Measurements from ENCODE around the gene DIRAS1.

DIRAS1 gene, protein sequence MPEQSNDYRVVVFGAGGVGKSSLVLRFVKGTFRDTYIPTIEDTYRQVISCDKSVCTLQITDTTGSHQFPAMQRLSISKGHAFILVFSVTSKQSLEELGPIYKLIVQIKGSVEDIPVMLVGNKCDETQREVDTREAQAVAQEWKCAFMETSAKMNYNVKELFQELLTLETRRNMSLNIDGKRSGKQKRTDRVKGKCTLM

DNA sequence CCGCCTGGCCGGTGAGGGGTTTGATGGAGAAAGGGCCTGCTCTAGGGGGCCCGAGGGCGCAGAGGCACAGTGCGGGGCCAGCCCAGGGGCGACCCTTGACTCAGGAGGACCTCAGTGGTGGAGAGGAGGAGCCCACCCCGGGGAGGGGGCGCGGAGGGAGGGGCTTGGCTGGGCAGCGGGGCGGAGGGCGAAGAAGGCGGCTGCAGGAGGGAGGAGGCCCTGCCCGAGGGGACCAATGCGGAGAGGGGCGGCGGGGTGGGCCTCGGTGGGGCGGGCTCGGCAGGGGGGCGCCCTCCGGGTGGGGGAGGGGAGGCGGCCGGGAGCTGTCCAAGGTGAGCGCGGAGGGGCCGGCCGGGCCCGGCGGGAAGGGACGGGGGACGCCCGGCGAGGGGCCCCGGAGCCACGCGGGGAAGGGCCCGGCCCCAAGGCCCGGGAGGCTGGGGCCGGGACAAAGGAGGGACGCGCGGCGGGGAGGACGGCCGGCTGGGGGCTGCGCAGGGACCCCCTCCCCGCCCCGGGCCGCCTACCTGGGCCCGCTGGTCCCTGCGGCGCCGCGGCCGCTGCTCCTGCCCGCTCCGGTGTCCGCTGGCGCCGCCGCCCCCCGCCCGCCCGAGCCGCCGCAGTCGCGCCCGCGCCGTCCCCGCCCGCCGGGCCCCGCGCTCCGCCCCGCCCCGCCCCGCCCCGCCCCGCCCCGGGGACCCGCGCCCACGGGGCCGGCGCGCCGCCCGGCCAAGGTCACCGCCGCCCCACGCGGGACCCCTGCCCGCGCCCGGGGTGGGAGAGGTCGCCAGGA, at the start of gene DIRAS1:
TSS of gene DIRAS1 (minus strand) at position 596 of the 793 bp plus-strand sequence. CDS start 3,566 bp downstream, outside the sequence.
- DNase-seq (ENCODE audit: low read depth in 2 of 2), result no peak

DNA sequence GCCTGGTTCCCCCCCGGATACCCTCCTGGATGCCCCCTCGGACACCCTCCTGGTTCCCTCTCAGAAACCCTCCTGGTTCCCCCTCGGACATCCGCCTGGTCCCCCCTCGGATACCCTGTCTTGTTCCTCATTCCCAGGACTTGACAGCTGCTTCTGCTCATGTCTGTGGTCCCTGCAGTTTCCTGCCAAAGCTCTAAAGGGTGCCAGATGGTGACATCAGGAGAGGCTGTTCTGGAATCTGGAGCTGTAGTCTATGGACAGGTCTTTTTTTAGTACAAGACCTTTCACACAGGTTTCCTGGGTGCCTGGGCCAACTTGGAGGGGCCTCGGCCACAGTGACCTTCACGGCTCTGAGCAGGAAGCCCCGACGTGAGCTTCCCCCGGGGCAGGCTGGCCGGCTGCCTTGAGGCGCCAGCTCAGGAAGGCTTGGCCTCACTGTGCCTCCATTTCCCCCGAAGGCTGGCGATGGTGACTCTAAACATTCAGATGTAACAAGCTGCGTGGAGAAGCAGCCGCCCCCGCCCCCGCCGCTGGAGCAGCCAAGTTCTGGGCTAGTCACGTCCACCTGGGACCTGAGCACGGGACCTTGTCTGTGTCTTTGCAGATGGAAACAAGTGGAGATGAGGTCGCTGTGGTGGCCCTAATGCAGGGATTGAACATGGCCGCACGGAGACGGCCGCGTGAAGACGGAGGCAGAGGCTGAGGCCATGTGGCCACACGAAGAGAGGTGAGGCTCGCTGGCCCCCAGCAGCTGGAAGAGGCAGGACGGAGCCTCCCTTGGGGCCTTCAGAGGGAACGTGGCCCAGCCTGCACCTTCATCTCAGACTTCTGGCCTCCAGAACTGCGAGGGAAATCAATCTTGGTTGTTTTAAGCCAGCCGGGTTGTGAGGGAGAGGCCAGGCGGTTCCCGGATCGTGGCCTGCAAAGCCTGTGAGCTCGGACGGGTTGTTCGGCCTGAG, 49.2 kb upstream of the DIRAS1 start:
- DNase-seq (ENCODE audit: low read depth in 2 of 2), result no peak

DNA sequence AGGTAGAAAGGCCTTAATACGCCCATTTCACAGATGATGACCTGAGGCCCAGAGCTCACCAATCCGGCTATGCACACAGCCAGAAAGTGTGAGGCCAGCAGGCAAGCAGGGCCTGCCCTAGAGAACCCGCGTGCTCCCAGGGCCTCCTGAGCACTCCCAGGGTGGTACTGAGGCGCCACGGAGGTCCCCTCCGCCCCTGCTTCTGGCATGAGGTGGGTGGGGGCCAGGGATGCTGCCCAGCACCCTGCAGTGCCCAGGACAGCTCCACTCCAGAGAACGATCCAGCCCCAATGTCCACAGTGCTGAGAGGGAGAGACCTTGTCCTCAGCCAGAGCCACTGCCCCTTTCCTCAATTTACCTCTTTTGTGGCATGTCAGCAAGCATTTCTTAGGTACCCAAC, 48.0 kb upstream of the DIRAS1 start:
- DNase-seq (ENCODE audit: low read depth in 2 of 2), result no peak

DNA sequence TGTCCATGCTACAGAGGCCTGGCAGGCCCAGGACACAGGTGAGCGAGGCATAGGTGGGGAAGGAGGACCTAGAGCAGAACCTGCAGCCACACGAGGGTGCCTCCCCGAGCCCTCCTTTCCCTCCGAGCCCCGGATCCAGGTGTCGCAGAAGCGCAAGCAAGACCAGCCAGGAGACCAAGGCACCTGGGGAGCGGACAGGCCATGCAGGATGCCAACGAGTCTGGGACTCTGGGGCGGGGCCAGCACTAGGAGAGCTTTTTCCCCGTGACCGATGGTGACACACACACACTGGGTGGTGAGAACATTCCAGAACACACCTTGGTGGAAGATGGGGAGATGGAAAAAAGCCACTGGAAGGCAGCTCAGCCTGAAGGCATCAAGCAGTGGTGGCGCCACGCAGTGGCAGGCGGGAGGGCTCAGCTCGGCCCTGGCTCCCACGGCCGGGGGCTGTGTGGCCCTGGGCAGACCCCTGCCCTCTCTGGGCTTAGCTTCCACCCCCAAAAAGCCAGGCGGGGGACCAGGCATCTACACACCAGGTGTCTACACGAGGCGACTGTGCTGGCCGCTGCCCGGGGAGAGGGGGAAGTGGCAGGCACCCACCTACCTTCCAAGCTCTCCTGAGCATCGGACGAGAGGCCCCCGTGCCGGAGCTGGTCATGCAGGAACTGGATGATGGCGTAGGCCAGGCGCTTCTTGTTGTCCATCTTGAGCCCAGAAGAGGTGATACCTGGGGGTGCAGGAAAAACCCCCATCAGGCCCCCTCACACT, 47.4 kb upstream of the DIRAS1 start:
- no peak for DNase-seq (ENCODE audit: low read depth in 2 of 2)

DNA sequence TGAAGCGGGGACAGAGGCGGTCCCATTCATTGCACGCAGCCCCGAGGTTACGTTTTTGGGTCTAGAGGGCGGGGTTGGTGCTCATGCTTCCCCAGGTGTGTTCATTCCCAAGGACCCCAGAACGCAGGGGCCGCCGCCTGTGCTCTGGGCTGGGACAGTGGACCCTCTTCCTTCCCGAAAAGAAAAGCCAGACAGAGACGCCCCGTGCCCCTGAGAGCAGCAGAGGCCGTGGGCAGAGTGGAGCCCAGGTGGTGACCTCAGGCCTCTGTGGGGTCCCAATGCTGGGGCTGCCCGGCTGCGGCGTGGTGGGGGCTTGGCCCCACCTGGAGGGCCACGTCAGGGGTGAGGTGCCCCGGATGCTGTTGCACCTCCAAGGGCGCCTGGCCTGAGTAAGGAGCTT, 46.5 kb upstream of the DIRAS1 start:
- DNase-seq (ENCODE audit: low read depth in 2 of 2), result no peak

DNA sequence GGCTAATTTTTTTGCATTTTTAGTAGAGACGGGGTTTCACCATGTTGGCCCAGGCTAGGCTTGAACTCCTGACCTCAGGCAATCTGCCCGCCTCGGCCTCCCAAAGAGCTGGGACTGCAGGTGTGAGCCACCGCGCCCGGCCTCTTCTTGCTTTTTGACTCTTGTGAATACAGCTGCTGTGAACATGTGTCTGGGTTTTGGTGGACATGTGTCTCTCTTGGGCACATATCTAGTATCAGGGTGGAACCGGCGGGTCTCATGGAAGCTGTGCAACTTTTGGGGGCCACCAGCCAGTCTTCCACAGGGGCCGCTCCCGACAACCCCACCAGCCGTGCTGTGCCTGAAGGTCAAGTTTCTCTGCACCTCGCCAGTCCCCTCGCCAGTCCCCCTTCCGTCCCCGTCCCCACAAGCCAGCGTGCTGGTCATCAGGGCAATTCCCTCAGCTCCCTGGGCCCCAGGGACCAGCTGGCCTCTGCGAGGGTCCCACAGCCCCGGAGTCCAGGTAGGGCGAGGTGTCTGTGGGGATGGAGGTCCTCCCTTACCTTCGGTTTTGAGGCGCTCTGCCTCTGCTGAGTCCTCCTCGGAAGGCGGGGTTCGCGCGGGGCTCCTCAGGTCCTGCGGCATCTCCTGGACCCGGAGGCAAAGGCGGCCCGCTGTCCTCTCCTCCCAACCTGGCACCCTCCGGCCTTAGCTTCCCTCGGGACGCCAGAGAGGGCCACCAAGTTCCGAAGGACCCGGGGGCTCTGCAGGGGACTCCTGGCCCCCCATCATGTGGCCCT, 45.6 kb upstream of the DIRAS1 start:
- no peak for DNase-seq (ENCODE audit: low read depth in 2 of 2)

DNA sequence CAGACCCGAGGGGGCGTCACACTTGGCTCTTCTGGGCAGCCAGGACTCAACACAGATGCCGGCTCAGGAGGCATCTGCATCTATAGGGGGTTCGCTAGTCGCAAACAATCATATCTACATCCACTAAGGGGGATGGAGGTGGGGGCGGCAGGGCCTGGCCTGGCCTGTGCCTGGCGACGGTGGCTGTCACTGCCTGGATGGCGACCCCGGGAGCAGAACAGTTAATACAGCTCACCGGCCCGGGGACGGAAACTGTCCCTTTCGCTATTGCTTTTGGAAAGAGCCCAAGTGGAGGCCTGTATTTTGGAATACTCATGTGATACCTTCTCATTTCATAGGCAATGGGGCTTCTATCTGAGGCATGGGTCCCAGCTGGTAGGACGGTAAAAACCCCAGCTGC, 44.2 kb upstream of the DIRAS1 start:
- DNase-seq (ENCODE audit: low read depth in 2 of 2), result no peak

DNA sequence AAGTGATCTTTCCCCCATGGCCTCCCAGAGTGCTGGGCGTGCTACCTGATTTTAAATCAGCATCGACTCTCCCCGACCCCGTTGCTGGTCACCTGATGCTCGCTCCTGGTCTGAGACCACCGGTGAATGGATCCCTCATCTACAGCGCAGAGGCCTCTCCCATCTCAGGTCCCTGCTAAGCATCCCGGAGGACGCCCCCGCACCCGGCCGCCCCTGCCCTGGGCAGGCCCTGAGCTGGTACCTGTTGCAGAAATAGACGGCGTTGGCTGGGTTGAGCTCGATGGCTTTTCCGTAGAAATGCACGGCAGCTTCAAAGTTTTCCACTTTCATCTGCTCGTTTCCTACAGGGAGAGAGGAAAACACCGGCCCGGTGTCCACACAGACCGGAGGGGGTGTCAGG, 43.8 kb upstream of the DIRAS1 start:
- DNase-seq (ENCODE audit: low read depth in 2 of 2), result no peak

DNA sequence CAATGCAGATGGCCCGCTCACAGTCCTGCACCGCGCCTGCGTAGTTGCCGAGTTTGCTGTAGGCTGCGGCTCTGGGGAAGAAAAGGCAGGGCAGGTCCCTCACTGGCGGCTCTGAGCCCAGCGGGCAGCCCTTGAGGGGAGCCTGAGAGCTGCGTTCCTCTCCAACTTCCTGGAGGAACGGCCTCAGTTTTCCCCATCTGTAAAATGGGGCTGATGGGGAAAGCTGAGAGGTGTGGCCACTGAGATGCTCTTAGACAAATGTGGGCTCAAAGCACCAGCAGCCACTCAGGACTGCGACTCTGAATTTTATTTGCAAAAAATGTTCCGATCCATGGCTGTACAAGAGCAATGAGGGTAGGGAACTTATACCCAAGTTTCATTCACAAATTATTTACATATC, 42.5 kb upstream of the DIRAS1 start:
- no peak for DNase-seq (ENCODE audit: low read depth in 2 of 2)

DNA sequence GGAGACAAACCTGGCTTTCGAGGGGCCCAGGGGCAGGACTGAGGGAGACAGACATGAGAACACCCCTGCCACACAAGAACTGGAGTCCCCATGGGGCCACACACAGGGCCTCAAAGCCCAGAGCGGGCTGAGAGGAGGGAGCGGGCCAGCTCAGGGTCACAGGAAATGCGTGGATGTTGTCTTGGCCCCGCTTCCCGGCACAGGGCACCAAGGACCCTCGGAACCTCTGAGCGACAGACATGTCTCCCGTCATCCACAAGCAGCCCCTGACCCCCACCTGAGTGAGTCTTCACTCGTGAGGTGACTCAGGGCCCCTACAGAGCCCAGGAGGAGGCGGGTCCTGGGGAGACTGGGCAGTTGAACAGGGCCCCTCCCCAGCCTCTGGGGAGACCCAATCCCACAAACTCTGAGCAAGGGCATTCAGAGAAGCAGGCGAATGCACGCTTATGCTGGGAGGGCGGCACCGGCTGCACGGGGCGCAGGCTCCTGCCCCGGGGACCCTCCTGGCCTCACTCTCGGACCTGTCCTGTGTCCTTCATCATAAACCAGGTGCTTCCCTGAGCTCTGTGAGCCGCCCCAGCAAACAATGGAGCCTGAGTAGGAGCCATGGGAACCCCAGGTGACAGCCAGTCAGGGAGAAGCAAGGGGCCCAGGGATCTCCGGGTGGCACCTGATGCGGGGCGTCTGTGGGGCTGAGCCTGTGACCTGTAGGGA, 41.8 kb upstream of the DIRAS1 start:
- no peak for DNase-seq (ENCODE audit: low read depth in 2 of 2)

DNA sequence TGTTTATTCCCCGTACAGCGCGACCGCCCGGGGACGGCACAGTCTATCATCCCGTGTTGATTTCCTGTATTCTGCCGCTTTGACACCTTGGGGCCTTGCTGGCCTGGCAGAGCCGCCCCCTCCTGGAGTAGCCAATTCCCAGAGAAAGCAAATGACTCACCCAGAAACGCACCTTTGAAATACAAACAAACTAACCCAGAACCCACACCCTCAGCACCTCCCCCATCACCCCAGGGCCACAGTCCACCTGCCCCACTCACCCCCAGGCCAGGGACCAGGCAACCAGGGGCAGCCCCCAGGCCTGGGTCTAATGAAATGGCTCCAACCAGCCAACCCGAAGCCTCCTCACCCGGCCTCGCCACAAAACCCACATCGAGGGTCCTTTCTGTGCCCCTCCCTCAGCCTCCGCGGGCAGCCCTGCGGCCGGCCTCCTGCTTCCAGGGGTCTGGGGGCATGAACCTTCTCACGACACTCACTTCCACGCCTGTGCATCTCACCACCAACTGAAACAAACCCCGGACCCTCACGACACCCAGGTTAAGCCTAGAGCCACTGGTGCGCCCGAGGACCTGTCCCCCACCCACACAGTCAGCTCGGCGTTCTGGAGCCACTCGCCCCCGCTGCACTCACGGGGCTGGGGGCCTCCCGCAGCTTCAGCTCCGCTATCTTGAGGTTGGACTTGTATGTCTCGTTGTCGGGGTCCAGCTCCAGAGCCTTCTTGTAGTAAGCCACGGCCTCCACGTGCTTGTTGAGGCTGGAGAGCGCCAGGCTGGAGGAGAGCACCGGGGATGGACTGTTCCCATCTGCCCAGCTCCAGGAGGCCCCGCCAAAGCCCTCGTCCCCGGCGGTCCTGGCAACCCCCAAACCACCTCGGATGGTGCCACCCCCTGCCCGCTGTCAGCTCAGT, 41.0 kb upstream of the DIRAS1 start:
- no peak for DNase-seq (ENCODE audit: low read depth in 2 of 2)

DNA sequence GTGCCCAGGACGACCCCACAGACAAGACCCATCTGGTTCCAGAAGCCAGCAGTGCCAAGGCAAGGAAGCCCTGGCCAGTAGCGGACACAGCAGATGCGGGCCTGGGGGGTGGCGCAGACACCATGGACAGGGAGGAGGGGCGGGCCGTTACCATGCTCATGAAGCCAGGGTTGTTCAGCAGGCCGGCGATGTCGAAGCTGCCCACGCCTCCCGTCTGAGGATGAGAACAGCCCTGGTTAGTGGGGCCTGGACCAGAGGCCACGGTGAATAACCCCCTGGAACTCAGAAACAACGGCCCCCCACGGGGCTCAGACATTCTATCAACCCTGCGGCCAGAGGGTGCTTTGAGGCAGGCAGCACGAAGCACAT, 40.1 kb upstream of the DIRAS1 start:
- DNase-seq (ENCODE audit: low read depth in 2 of 2), result no peak

DNA sequence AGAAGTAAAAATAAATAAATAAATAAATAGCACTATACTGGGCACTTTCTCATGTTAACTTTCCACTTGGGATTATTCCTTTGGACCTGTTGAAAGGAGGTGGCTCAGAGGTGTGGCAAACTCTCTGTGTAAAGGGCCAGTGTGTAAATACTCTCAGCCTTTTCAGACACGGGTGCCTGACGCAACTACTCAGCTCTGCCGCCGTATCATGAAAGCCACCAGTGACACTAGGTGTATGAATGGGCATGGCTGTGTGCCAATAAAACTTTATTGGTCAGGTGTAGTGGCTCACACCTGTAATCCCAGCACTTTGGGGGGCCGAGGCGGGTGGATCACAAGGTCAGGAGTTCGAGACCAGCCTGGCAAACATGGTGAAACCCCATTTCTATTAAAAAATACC, 38.8 kb upstream of the DIRAS1 start:
- DNase-seq (ENCODE audit: low read depth in 2 of 2), result no peak

DNA sequence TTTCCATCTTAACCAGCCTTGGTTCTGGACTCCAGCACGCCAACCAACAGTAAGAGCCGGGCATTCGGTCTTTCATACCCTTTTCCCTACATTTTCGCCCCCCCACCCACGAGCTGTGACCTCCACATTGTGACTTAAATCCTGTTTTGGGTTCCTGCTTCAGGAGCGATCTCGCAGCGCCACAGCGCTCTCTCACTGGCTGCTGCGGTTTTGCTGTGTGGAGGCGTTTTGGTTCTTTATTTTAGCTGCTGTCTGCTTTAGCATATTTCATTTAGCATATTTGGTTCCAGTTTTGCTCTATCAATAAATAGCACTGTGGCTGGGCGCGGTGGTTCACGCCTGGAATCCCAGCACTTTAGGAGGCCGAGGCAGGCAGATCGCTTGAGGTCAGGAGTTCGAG, 38.2 kb upstream of the DIRAS1 start:
- no peak for DNase-seq (ENCODE audit: low read depth in 2 of 2)

DNA sequence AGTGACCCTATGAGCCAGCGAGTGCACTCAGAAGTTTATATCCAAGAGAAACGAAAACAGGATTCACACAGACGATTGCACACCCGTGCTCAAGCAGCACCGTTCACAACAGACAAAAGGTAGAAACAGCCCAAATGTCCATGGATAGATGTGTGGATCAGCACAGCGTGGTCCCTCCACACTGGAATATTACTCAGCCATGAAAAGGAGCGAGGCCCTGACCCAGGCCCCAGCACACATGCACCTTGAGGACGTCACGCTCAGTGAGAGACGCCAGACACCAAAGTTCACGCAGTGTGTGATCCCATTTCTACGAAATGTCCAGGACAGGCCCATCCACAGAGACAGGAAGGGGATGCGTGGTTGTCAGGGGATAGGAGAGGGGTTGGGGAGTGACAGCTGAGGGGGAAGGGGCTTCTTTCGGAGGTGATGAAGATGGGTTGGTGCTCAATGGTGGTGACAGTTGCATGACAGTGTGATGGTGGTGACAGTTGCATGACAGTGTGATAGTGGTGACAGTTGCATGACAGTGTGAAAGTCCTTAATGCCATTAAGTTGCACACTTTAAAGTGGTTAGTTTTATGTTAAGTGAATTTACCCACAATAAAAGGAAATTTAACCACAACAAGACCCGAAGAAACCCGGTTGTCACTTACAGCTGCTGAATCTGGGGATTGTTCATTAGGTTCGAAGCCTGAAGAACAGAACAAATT, 37.6 kb upstream of the DIRAS1 start:
- DNase-seq (ENCODE audit: low read depth in 2 of 2), result no peak

DNA sequence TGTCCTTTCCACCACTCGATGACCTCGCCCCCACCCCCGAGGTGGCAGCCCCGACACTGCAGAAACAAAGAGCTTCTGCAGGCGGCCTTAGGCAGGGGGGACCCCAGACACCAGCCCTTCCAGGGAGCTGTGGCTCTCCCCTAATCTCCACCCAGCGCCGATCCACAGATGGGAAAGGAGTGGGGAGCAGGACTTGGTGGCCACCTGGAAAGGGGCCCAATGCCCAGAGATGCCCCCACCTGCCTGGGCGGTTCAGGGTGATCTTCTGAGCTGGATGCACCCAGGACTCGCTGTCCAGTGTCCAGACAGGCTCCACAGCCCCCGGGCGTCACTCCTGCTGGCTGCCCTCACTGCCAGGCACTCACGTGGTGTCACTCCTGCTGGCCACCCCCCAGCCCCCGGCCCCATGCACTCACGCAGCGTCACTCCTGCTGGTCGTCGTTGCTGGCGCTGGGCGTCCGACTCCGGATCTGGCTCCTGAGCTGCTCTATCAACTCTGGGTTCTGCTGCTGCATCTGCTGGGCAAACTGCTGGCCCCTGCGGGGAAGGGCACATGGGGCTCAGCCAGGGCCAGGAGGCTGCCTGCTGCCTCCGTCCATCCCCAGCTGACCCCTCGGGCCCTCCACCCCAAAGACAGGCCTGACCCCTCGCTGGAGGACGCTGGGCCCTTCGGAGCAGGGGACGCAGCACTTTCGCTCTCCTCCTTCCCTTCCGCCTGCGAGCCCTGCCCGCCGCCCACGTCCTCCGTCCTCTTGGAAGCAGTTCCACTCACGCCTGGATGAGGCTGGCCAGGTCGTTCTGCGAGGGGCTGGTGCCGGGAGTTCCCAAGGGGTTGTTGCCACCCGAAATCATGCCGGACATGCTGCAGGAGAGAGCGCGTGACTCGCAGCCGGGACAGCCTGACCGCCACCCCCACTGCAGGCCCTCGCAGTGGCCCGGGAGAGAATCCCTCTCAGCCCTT, 36.0 kb upstream of the DIRAS1 start:
- no peak for DNase-seq (ENCODE audit: low read depth in 2 of 2)

DNA sequence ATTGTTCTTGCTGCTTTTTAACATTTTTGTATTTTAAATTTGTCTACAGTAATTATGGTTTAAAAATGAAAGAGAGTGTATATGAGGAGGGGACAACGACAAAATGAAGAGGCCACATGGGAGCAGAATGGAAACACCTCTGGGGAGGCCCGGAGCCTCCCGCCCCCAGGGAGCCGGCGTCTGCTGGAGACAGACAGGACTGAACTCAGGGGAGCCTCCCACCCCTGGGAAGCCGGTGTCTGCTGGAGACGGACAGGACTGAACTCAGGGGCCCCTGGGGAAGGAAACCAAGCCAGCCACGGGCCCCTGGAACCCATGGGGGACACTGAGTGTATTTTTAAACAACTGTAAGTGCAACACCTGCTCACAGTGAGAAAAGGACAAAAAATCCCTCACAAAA, 35.3 kb upstream of the DIRAS1 start:
- DNase-seq (ENCODE audit: low read depth in 2 of 2), result no peak
